SK-N-SH treated with all-trans-retinoic acid at 6 μM for 48 hours (cell line): ENCODE results near the gene AHCYL1.

ENCODE experiments used
- ATAC-seq: fragments of 200-7000 bp; cut with Tn5 transposase; 3 replicates; pipeline ENCODE4 v1.9.1; 2020; ENCODE audit warnings: mild to moderate bottlenecking, moderate library complexity
- ARNTL ChIP-seq: fragments of 450-650 bp; formaldehyde crosslinking; IDR thresholded peaks from 2 replicates; pipeline ENCODE4 v1.5.0; 2020; ENCODE audit warnings: low read depth, mild to moderate bottlenecking, moderate library complexity, borderline replicate concordance
- BACH2 ChIP-seq: fragments of 250-450 bp; sonication (Bioruptor Pico); IDR thresholded peaks from 2 replicates; pipeline ENCODE4 v1.9.0; 2021; ENCODE audit warnings: mild to moderate bottlenecking, borderline replicate concordance
- CSDC2 ChIP-seq: fragments of 250-450 bp; sonication (Bioruptor Pico); IDR thresholded peaks from 2 replicates; pipeline ENCODE4 v1.5.0; 2020; ENCODE audit warnings: mild to moderate bottlenecking, moderate library complexity
- CSRNP3 ChIP-seq: fragments of 250-450 bp; sonication (Bioruptor Pico); IDR thresholded peaks from 2 replicates; pipeline ENCODE4 v1.5.1; 2021; ENCODE audit warnings: mild to moderate bottlenecking, moderate library complexity
- ESRRG ChIP-seq: fragments of 250-450 bp; sonication (Bioruptor Pico); IDR thresholded peaks from 2 replicates; pipeline ENCODE4 v1.6.1; 2021; ENCODE audit warnings: mild to moderate bottlenecking
- GLIS3 ChIP-seq: fragments of 250-450 bp; sonication (Bioruptor Pico); IDR thresholded peaks from 2 replicates; pipeline ENCODE4 v1.5.0; 2020; ENCODE audit warnings: mild to moderate bottlenecking, moderate library complexity
- ISL1 ChIP-seq: fragments of 250-450 bp; sonication (Bioruptor Pico); IDR thresholded peaks from 2 replicates; pipeline ENCODE4 v2.1.2; 2022; ENCODE audit warnings: mild to moderate bottlenecking, moderate library complexity
- PATZ1 ChIP-seq: fragments of 250-450 bp; sonication (Bioruptor Pico); IDR thresholded peaks from 2 replicates; pipeline ENCODE4 v1.8.0; 2020; ENCODE audit warnings: mild to moderate bottlenecking, moderate library complexity, borderline replicate concordance
- POU6F1 ChIP-seq: fragments of 250-450 bp; sonication (Bioruptor Pico); IDR thresholded peaks from 2 replicates; pipeline ENCODE4 v1.8.0; 2021; ENCODE audit warnings: low read depth, mild to moderate bottlenecking, moderate library complexity, borderline replicate concordance
- PPARA ChIP-seq: fragments of 250-450 bp; sonication (Bioruptor Pico); IDR thresholded peaks from 2 replicates; pipeline ENCODE4 v1.5.0; 2020; ENCODE audit warnings: mild to moderate bottlenecking, borderline replicate concordance
- RARB ChIP-seq: fragments of 250-450 bp; sonication (Bioruptor Pico); IDR thresholded peaks from 2 replicates; pipeline ENCODE4 v1.8.0; 2021; ENCODE audit warnings: mild to moderate bottlenecking, moderate library complexity
- SNAI2 ChIP-seq: fragments of 250-450 bp; sonication (Bioruptor Pico); IDR thresholded peaks from 2 replicates; pipeline ENCODE4 v1.5.0; 2020; ENCODE audit warnings: mild to moderate bottlenecking, moderate library complexity
- TCF4 ChIP-seq: fragments of 250-450 bp; sonication (Bioruptor Pico); IDR thresholded peaks from 2 replicates; pipeline ENCODE4 v1.8.0; 2021; ENCODE audit warnings: mild to moderate bottlenecking, moderate library complexity, borderline replicate concordance
- TOX ChIP-seq: fragments of 250-450 bp; sonication (Bioruptor Pico); IDR thresholded peaks from 2 replicates; pipeline ENCODE4 v1.8.0; 2021; ENCODE audit warnings: mild to moderate bottlenecking, moderate library complexity, borderline replicate concordance
- ZC3H10 ChIP-seq: fragments of 250-450 bp; sonication (Bioruptor Pico); IDR thresholded peaks from 2 replicates; pipeline ENCODE4 v1.5.1; 2021; ENCODE audit warnings: mild to moderate bottlenecking, moderate library complexity
- ZFP3 ChIP-seq: fragments of 250-450 bp; sonication (Bioruptor Pico); IDR thresholded peaks from 2 replicates; pipeline ENCODE4 v1.5.0; 2020; ENCODE audit warnings: mild to moderate bottlenecking, moderate library complexity
- ZFP30 ChIP-seq: fragments of 450-650 bp; formaldehyde crosslinking; IDR thresholded peaks from 2 replicates; pipeline ENCODE4 v1.5.0; 2022; ENCODE audit warnings: mild to moderate bottlenecking, moderate library complexity
- ZNF565 ChIP-seq: fragments of 450-650 bp; formaldehyde crosslinking; conservative IDR thresholded peaks from 2 replicates; pipeline ENCODE4 v1.5.0; 2020; ENCODE audit warnings: low read depth, mild to moderate bottlenecking, moderate library complexity
- ZNF70 ChIP-seq: fragments of 450-650 bp; formaldehyde crosslinking; IDR thresholded peaks from 2 replicates; pipeline ENCODE4 v1.5.0; 2020; ENCODE audit warnings: mild to moderate bottlenecking, moderate library complexity
- ZNF8 ChIP-seq: fragments of 450-650 bp; formaldehyde crosslinking; IDR thresholded peaks from 2 replicates; pipeline ENCODE4 v1.5.0; 2020; ENCODE audit warnings: mild to moderate bottlenecking, moderate library complexity
- TF ChIP-seq, protein P1 (sequence below): fragments of 250-450 bp; sonication (Bioruptor Pico); IDR thresholded peaks from 2 replicates; pipeline ENCODE4 v1.5.1; 2020; ENCODE audit warnings: low read depth, mild to moderate bottlenecking, moderate library complexity

AHCYL1 gene

DNA sequence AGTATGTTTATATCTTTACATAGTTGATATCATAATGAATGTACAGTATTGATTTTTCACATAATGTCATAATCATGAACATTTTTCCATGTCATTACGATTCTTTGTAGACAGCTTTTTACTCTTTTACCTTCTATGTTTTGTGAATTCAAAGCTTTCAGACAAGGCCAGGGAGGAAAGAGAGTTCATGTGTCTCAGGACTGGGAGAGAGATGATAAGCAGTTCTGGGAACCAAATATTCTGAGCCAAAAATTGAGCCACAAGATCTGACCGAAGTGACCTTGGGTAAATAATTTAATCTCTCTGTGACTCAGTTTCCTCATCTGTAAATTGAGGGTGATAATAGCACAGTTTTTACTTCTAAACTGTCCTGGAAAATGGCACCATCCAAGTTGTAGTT, 42.1 kb upstream of the AHCYL1 start:
- no peak for ATAC-seq
- no peak for TF ChIP-seq POU6F1
- no peak for TF ChIP-seq ARNTL (CRISPR knock-in tag)
- TF ChIP-seq PPARA (CRISPR knock-in tag): no peak
- TF ChIP-seq, all 23 proteins: peak for 0

DNA sequence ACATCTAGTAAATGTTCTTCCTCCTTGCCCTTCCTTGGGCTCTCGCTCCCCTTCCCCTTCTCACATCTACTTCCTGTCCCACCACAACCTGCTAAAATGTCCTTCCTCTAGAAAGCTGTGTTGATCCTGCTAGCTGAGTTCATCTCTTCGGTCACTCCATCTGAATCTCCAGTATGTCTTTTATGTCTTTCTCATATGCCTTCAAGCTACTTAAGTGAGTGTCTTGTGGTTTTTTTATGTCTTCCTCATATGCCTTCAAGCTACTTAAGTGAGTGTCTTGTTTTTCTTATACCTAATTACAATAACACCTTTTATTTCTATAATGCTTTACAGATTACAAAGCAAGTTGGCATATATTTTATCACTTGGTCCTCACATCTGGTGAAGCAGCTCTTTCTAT, 40.0 kb upstream of the AHCYL1 start:
- no peak for TF ChIP-seq SNAI2 (CRISPR knock-in tag)
- TF ChIP-seq, protein P1, sequence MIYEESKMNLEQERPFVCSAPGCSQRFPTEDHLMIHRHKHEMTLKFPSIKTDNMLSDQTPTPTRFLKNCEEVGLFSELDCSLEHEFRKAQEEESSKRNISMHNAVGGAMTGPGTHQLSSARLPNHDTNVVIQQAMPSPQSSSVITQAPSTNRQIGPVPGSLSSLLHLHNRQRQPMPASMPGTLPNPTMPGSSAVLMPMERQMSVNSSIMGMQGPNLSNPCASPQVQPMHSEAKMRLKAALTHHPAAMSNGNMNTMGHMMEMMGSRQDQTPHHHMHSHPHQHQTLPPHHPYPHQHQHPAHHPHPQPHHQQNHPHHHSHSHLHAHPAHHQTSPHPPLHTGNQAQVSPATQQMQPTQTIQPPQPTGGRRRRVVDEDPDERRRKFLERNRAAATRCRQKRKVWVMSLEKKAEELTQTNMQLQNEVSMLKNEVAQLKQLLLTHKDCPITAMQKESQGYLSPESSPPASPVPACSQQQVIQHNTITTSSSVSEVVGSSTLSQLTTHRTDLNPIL (CRISPR knock-in tag): no peak
- no peak for TF ChIP-seq ISL1
- ATAC-seq: no peak

- TF ChIP-seq BACH2 (CRISPR knock-in tag): no peak
- TF ChIP-seq ZFP30 (CRISPR knock-in tag): no peak
- TF ChIP-seq RARB (CRISPR knock-in tag): no peak
- no peak for TF ChIP-seq PATZ1 (CRISPR knock-in tag)
- ATAC-seq: no peak
Observed at GRCh38 chr1:109946511-109946910, 38.1 kb upstream of the AHCYL1 start.

DNA sequence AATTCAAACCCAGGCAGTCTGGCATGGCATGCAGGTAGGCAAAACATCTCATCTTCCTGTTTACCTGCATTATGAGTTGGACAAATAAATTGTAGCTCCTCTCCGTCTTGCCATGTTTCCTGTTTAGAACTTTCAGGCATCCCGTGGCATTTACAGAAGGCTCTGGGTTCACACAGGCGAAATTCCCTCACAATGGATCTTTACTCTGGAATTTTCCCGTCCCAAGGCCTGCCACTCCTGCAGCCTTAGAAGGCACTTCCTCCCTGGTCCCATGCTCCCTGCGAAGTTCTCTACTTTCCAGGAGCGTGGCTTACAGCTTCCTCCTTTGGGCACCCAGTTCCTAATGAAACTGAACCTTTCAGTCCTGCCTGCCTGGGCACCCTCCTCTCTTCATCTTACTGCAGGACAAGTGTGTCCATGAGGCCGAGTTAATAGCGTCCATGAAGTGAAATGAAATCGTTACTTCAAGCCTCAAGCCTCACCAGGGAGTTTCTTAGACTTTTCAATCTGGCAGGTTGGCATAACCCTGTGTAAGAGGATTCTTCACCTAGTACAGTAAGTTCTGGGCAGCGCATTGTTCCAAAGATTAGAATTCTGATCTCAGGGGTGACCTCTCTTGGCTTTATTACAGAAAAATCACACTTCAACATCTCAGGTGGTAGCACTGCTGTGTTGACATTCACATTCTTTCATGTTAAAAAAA, 36.8 kb upstream of the AHCYL1 start:
- TF ChIP-seq ZNF70 (CRISPR knock-in tag) (no peak), ZC3H10 (no peak), GLIS3 (CRISPR knock-in tag) (no peak), RARB (CRISPR knock-in tag) (no peak)
- TF ChIP-seq, all 23 proteins: peak for 0
- ATAC-seq: no peak

DNA sequence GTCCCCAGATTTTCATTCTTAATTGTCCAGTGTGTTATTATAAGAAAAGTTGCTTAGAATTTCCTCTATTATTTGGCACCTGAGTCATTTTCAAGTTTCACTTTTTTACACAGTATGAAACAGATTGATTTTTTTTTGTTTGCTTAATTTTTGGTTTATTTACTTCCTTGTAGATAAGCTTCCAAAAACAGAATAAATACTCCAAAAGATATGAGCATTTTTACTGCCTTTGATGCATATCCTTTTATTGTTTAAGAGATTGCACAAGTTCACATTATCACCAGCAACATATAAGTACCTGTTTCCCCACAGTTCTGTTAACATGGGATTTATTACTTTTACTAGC, 36.3 kb upstream of the AHCYL1 start:
- no peak for ATAC-seq
- no peak for TF ChIP-seq ZFP30 (CRISPR knock-in tag)
- TF ChIP-seq CSRNP3 (CRISPR knock-in tag): no peak
- no peak for TF ChIP-seq ZFP3 (CRISPR knock-in tag)
- no peak for TF ChIP-seq GLIS3 (CRISPR knock-in tag)
- TF ChIP-seq, protein P1 (CRISPR knock-in tag): no peak
- TF ChIP-seq TOX: no peak
- no peak for TF ChIP-seq TCF4
- TF ChIP-seq ZNF565: no peak
- no peak for TF ChIP-seq SNAI2 (CRISPR knock-in tag)

DNA sequence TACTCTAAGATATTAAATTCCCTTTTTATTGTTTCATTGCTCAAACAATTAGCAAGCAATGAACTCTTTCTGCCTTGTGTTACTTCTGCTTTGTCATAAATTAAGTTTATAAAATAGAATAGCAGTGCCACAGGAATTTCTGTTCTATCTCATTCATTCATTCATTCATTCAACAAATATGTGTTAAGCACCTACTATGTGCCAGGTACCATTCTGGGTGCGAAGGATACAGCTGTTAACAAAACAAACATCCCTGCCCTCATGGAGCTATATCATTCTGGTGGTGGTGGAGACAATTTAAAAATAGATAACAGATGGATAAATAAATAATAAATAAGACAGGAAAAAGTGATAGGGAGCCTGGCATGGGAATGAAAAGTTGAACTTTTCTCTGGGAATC, 34.5 kb upstream of the AHCYL1 start:
- no peak for ATAC-seq
- TF ChIP-seq ZNF8 (no peak), ZC3H10 (no peak), CSRNP3 (CRISPR knock-in tag) (no peak), ZFP3 (CRISPR knock-in tag) (no peak), SNAI2 (CRISPR knock-in tag) (no peak), BACH2 (CRISPR knock-in tag) (no peak), ZFP30 (CRISPR knock-in tag) (no peak), ESRRG (CRISPR knock-in tag) (no peak), TCF4 (no peak), RARB (CRISPR knock-in tag) (no peak), CSDC2 (CRISPR knock-in tag) (no peak), PPARA (CRISPR knock-in tag) (no peak), ARNTL (CRISPR knock-in tag) (no peak), ISL1 (no peak), ZNF565 (no peak), ZNF70 (CRISPR knock-in tag) (no peak)
- TF ChIP-seq, protein P1 (CRISPR knock-in tag): no peak
